GM21360 (cell line): ENCODE measurements around the gene IGF2.

Experiments used
- ATAC-seq: cut with Tn5 transposase; IDR thresholded peaks from one replicate; pipeline ENCODE4 v1.9.1; 2021; ENCODE audit warnings: mild to moderate bottlenecking, moderate library complexity; ENCODE audit not compliant: unreplicated experiment

IGF2 gene

DNA sequence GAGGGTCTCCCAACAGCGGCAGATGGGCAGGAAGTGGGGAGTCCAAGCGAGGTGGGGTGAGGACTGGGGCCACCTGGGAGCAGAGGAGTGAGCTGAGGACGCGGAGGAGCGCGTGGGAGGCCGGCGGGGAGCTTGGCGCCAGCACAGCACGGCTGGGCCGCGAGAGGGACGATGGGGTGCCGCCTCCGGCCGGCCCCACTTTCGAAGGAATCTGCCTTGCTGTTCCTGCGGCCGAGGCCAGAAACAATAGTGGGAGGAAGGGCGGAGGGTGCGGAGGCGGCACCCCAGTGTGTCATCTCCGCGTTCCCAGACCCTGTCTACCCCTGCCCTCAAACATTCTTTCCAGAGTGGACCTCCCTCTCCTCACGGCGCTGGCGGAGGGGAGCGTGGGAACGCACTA is 16.3 kb upstream of the IGF2 start:
- no peak for ATAC-seq

DNA sequence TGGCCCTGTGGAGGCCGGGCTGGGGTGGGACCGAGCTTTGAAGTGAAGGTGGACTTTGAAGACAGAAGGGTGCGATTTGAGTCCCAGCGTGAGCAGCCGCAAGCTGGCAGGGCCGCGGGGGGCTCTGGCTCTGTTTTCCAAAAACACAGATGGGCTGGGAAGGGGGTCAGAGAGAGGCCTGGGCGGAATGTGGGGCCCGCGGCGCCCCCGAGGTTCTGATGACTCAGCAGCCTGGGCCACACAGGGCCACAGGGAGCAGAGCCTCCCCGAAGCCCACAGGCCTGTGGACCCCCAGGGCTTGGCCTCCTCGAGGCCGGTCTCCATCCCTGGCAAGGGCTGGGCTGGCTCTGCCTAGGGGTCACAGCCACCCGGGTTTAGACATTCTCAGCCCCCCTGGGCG is 15.7 kb upstream of the IGF2 start:
- no peak for ATAC-seq

DNA sequence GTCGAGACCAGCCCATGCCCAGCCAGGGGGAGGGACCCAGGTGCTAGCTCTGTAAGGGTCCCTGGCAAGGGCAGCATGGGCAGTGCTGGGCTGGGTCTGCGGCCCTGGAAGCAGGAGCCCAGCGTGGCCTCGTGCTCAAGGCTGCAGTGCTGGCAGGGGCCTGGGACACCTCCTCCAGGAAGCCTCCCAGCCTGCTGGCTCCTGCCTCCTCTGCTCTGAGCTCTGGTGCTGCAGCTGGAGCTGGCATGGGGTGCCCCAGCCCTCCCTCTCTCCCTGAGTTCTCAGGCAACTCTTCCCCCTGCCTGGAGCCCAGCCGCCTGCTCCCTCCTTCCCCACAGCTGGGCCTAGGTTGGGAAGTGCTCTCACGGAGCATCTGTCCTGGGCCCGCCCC is 15.0 kb upstream of the IGF2 start:
- no peak for ATAC-seq

DNA sequence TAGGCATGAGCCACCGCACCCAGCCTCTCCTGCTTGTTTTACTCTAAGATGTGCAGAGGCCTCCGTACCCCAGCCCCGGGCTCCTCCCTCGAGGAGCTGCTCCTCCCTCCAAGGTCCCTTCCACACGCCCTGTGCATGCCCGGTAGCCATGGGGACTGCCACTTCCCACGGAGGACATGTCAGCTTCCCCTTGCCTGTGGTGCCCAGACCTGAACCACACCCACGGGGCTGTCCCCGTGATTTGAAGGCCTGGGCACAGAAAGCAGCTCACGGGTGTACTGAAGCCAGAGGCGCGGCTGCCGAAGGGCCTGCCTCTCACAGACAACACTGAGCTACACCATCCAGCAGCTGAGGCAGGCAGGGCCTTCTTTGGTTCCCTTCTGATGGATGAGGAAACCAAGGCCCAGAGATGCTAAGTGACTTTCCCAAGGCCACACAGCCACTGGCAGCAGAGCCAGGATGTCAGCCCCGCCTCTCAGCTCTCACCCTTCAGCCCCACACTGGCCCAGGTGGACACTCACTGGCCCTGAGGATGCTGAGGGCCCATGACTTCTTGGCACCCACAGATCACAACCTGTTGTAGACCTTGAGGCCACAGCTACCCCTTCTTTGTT is 14.5 kb upstream of the IGF2 start:
- ATAC-seq: no peak

DNA sequence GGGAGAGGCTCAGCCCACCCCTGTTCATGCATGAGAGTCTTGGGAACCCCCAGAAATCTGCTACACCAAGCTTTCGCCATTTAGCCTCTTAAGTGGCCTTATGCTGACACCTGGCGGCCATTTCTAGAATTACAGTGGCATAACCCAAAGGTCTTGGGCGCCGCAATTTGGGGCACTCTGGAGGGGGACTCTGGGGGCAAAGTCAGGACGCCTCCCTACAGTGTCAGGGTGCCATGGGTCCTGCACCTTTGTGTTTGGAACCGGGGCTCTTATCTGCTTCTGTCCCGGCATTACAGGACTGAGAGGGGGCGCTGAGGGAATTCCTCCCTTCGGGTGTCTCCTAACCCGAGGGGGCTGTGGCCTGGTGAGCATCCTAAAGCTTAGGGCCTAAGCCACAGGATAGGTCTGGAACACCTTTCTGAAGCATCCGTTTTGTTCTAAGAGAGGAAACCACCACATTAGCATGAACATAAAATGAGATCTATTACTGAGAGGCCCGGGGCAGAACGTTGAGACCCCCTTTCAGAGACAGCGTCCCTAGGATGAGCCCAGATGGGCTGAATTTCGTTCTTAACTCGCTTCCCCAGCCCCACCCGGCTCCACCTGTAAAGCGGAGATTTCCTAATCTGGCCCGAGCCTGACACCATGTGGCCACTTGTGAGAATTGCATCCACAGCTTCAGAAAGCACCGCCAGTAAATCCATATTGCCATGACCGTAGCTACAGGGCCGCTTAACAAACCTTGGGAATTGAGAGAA is 12.5 kb upstream of the IGF2 start:
- ATAC-seq: no peak

DNA sequence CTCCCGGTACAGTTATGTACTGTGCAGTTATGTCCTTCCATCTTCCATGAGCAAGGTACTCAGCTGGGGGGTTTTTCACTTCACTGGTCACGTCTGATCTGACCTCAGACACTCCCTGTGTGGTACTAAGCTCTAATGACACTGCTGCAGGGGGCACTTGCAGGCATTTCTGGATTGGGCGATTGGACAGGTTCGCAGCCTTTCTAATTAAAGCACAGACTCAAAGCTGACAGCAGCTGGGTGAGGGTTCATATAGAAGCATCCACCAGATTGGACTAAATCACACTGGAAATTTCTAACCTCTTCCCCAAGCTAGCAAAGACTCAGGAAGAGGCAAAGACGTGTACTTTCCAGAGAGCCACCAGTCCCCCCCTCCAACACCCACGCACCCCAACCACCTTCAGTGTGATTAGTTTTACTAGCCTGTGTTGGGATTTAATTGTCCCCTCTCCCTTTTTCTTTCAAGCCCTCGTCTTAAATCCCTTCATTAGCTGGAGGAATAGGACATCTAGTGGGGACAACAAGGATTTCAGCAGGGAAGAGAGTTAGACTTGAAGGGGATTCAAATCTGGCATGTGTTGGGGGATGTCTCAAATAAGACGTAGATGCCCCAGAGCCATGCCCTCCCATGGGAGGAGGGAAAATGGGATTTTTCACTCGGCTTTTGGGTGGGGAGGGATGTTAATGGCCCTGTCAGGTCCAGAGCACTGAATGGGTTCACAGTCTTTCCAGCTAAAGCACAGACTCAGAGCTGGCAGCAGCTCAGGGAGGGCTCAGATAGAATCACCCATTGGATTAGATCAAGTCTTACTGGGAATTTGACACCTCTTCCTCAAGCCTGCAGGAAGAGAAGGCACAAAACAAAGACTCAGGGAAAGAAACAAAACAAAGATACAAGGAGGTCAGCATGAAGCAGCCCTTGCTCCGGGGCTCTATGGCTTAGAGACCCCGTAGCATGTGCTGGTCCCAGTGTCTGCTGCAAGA is 11.0 kb upstream of the IGF2 start:
- no peak for ATAC-seq

DNA sequence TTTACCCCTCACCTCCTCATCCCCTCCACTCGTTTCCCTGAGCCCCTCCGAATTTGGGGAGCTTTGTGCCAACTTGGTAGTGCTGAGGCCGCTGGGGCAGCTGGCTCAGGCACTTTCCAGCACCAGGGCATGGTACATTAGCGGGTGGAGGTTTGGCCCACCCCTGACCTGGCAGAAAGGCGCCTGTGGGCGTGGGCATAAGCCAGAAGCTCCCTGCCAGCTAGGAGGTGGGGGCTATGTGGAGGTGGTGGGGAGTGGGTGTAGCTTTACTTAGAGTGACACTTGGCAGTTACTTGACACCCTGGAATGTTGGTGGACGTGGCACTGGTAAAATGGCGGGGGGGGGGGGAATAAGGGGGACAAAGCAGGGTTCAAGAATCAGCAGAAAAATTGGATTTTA is 10.3 kb upstream of the IGF2 start:
- no peak for ATAC-seq

DNA sequence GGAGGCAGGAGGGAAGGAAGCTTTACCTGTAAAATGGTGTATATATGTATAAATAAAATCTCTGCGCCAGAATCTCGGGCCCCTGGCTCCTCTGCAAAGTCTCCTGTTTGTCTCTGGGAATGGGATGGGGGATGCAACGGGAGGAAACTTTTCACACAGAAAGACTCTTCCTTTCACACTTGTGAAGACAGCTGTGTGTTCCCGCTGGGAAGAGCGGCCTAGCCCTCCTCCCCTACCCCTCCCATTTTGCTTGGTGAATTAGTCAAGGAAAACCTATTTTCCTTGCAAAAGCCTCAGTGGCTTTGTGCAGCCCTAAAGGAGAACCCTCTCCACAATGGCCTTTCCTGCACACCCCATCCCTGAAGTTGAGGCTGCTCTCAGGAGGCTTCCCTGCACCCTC is 9.4 kb upstream of the IGF2 start:
- ATAC-seq: no peak

DNA sequence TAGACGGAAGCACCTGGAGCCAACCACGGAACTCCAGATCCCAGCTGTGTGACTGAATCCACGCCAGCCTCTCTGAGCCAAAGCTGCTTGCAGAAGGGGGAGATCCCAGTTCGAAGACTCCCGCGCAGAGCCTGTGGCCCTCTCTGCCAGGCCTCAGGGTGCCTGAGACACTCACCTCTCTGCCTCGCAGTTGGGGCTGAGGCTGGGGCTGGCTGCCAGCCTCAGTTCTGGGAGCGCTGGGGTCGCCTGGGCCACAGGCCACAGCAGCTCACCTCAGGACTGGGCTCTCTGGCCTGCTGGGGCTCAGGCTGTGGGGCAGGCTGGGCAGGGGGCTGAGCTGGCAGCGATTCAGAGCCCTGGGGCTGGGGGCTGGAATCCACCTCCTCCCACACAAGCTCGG is 8.2 kb upstream of the IGF2 start:
- ATAC-seq: no peak

DNA sequence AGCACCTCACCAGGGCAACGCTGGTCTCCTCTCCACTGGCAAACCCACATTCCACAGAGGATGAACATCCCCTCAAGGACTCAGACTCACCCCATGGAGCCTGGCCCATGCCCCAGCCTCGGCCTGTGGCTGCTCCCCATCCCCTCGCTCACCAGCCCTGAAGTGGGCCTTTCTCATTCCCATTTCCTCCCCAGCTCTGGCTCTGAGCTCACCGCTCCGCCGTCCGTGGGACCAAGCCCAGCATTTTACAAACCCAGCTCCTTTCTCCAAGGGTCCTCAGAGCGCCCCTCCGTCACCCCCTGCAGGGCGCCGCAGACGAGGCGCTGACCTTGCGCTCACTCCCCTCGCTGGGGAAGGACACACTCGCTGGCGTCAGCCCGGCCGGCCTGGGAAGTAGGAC is 6.9 kb upstream of the IGF2 start:
- ATAC-seq: no peak

DNA sequence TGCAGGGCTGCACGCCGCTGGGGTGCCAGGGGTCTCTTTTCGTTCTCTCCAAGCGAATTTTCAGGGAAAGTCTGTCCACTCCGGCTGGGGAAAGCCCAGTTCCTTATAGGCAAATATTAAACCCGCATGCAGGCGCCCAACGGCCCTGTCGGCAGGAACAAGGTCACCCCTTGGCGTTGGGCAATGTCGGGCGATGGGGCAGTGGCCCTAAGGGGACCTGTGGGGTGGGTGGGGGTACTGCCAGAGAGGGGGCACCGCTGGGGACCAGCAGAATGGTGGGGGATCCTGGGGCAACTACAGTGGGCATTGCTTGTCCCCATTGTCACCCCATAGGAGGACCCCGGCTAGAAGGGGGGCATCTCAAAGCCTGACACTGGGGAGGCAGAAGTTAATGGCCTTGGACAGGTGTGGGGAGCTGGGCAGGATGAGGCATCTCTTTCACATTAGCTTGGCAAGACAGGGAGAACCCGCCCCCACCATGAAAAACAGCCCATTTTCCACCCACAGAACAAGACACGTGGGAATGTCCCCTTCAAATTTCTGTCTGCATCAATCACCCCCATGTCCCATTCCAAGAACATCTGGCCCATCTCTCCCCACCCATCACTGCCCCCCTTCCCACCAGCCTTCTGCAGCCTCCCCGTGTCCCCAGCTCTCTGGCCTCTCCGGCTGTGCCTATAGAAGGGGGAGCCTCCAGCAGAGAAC is 5.5 kb upstream of the IGF2 start:
- ATAC-seq: no peak

DNA sequence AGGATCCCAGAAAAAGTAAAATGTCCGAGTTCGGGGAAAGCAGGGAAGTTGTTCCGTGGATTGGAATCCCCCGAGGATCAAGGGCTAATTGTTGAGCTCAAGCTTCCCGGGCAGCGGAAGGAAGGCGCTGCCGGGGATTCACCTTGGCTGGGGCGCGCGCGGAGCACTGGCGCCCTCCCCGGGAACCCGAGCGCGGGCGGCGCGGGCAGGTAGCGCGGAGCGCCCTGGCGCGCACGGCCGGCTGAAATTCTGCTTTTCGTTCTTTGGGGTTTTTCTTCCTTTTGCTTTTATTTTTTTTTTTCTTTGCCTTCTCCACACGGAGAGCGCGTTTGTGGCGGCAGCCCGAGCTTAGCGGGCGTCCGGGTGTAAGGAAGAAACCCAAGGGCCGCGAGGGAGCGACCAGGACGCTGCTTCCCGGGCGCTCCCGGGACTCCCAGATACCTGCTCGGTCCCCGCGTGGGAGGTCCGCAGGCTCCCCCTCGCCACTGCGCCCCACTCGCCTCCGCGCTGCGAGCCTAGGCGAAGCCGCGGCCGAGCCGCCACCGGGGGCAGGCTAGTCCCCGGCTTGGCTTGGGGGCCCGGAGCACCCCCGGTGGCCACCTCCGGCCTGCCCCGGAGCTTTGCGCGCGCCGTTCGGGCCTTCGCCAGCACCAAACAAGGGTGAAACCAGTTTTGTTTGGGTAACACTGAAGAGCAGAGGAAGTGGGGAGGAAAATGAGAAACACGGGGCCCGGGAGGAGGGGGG is 4.8 kb upstream of the IGF2 start:
- no peak for ATAC-seq

DNA sequence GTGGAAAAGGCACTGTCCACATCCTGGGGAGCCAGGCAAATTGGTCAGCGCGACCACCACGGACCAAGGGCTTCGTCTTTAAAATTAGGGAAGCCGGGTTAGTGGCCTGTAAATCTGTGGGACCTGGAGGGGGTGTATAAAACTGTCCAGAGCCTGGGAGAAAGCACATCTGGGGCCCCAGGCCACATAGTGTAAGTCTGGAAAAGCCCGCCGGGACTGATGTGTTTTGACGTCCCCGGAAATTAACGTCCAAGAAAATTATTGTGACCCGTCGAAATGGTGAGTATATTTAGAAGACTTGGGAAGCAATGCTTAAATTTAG is 4.2 kb upstream of the IGF2 start:
- no peak for ATAC-seq

DNA sequence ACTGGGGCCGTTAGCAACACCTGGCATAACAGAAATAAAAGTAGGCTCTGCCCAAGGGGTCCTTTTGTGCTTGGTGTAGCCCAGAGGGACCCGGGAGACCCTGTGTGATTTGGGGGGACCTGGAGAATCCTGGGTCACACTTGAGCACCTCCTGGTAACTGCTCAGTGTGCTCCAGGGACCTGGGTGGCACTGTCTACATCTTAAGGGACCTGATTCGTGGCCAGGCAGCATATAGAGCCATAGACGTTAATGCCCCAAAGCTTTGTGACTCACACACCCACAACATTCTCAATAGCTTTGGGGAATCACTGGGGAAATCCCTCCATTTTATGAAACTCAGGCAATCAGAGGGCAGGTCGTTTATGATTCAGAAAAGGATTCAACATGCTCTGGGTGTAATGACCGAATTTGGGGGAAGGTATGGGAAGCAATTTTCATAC is 3.6 kb upstream of the IGF2 start:
- no peak for ATAC-seq

DNA sequence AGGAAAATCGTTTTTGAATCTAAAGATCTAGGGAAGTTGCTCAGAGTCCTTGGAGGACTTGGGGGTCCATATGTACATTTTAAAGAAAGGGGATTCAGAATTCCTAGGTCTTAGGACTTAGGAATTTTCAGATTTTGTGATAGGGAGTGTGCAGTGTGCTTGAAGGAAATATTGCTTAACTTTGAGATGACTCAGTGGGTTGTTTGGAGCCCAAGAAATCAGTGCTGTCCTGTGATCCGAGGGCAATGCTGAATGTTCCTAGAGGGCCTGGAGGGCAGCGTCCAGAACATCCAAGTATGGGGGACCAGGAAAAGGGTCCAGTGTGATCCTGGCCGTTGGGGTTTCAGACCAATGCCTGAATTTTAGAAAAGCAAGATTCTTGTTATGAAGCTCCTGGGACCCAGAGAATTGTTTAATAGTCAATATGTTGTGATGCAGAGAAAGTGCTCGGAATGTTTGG is 3.1 kb upstream of the IGF2 start:
- no peak for ATAC-seq

DNA sequence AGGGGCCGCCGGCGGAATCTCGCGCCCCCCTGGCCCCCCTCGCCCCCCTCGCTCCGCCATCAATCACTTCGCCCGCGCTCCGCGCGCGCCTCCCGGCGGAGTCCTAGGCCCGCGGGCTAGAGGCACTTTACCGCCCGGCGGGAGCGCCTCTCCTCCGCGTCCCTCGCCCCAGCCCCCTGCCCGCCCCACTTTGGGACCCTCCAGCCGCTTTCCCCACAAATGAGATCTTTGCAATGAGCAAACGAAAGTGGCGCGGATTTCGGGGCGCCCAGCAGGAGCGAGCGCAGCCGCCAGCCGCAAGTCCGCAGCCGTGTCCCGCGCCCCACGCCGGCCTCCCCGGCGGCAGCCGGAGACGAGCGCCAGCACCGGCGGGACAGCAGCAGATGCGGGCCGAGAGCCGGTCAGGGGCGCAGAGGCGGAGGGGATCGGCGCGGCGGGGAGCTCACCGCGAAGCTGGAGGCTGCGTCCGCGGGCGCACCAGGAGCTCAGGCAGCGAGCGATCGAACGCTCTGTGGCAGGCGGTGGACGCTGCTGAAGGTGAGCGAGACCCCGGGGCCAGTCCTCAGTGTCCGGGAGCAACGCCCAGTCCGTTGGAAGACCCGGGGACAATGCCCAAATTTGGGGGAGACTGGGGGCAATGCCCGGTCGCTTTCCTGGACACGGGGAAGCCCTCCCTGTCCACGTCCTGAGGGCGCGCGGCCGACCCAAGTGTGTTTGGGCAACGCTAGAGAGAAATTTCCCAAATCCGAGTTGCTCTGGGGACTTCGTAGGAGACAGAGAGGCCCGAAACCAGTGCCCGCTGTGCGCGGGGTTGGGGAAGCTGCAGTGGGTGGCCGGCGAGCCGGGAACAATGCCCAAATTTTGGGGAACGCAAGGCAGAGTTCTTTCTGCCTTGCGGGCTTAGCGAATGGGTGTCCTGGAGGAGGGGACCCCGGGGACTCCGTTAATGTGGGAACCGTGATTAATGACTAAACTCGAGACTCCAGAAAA is 1.5 kb upstream of the IGF2 start:
- ATAC-seq: no peak

DNA sequence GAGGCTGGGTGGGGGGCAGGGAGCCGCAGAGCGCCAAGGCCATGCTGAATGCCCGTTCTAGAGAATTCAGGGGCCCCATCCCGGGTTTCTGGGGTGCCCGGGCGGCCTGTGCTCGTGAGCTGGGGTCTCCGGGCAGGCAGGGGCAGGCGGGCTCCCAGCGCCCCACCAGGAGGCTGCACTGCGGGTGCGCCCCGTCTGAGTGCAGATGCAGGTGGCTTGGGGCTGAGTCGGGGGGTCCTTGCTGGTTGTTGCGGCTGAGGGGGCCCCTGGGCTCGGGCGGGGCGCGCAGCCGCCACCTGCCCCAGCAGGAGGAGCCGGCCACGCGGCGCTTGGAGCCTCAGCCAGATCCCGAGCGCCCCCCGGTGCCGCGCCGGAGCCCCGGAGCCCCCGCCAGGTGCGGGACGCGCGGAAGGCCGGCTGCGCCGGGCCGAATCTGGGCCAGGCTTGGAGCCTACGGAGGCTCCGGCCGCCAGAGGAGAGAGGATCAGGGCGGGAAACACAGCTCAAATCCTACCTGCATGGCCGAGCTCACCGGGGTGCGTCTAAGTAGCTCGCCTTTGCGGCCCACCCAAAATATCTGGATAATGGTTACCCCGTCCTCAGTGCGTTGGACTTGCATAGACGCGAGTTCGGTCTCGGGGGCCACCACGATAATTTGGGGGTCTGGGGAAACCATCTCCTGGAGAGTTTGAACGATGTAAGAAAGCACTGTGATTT is 590 bp upstream of the IGF2 start:
- ATAC-seq: no peak

DNA sequence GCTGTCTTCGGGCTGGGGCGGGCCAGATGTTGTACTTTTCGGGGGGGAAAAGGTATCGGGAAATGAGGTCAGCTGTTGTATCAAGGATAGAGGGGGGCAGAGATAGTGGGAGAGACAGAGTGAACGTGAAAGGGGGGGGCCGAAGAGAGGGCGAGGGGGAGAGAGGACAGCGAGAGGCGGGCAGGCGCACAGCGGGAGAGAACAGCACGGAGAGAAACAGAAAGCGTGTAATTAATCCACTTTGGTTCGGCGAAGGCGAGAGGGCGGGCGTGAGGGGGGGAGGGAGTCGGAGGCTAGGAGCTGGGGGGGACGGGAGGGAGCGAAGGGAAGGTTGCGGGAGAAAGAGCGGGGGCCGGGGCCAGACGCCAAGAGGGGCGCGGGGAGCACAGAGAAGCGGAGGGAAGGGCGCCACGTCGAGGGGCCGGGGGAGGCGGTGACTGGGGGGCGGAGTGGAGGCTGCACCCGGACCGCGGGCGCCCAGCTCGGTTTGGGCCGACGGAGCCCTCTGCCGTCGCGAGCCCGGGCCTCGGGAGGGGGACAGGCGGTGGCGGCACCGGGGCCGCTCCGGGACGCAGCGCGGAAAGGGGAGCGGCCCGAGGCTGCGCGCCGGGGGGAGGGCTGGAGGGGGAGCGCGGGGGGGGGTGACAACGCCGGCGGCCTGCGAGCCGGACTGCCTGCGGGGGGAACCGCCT is 612 bp downstream of the IGF2 start:
- ATAC-seq: no peak
